ENCODE measurements around the gene CXCL1.

Gene CXCL1

GRCh38 chr4:73852771-73853170 is 16.4 kb upstream of the CXCL1 start:
- no peak for FAIRE-seq

- no peak for FAIRE-seq
Observed at GRCh38 chr4:73853246-73853704, 15.9 kb upstream of the CXCL1 start, which contains the start of gene PF4V1. Gene PF4V1, plus strand, starts transcription at chr4:73853296. Its CDS starts 67 bp downstream, at chr4:73853363.

- no peak for FAIRE-seq
Observed at GRCh38 chr4:73853718-73854473, 15.3 kb upstream of the CXCL1 start.

GRCh38 chr4:73855406-73855805 is 13.8 kb upstream of the CXCL1 start:
- no peak for FAIRE-seq

GRCh38 chr4:73856518-73856917 is 12.7 kb upstream of the CXCL1 start:
- no peak for FAIRE-seq

- FAIRE-seq: no peak
Observed at GRCh38 chr4:73859614-73860088, 9.5 kb upstream of the CXCL1 start.

- FAIRE-seq: no peak
Observed at GRCh38 chr4:73860181-73860580, 9.0 kb upstream of the CXCL1 start.

GRCh38 chr4:73860917-73861316 is 8.3 kb upstream of the CXCL1 start:
- FAIRE-seq: no peak

GRCh38 chr4:73862322-73862721 is 6.9 kb upstream of the CXCL1 start:
- no peak for FAIRE-seq

- FAIRE-seq: no peak
Observed at GRCh38 chr4:73864365-73864764, 4.8 kb upstream of the CXCL1 start.

GRCh38 chr4:73864961-73865360 is 4.2 kb upstream of the CXCL1 start:
- FAIRE-seq: no peak

GRCh38 chr4:73865431-73866096 is 3.6 kb upstream of the CXCL1 start:
- no peak for FAIRE-seq

GRCh38 chr4:73866246-73866645 is 2.9 kb upstream of the CXCL1 start:
- no peak for FAIRE-seq

GRCh38 chr4:73867783-73868182 is 1.4 kb upstream of the CXCL1 start:
- no peak for FAIRE-seq

- FAIRE-seq: no peak
Observed at GRCh38 chr4:73868206-73869129, 725 bp upstream of the CXCL1 start.

- FAIRE-seq: no peak
Observed at GRCh38 chr4:73870260-73870659, 1.1 kb downstream of the CXCL1 start.

GRCh38 chr4:73870768-73871167 is 1.6 kb downstream of the CXCL1 start:
- FAIRE-seq: no peak

- no peak for FAIRE-seq
Observed at GRCh38 chr4:73871511-73872310, 2.5 kb downstream of the CXCL1 start.

- no peak for FAIRE-seq
Observed at GRCh38 chr4:73872316-73873108, 3.3 kb downstream of the CXCL1 start.

GRCh38 chr4:73874386-73874785 is 5.2 kb downstream of the CXCL1 start:
- no peak for FAIRE-seq

GRCh38 chr4:73875401-73875800 is 6.2 kb downstream of the CXCL1 start:
- FAIRE-seq: no peak

All from A204.1 (cell line).